Endothelial cell of umbilical vein (primary cell): ENCODE results near the gene TOX2. TPM values are rescaled to one million over a fixed set of nuclear protein-coding genes. Genes with fewer than 3 reads are reported as not detected.

Experiments
- BruUV-seq: library from RNA; stranded (reverse); fragments of 400-500 nt; replicated peaks from 2 replicates; lab custom pipeline; 2021; lab: Mats Ljungman, UMichigan
- CTCF ChIA-PET: fragments of 300-600, 350-600 bp; sonication (Branson Sonifier 250); formaldehyde crosslinking; loops from one replicate; lab custom pipeline; 2021; ENCODE audit warnings: antibody characterized with exemption, inconsistent platforms; lab: Charles Lee
- POLR2A ChIA-PET: fragments of 300-600, 350-600 bp; sonication (Branson Sonifier 250); formaldehyde crosslinking; loops from one replicate; lab custom pipeline; 2021; ENCODE audit warnings: antibody characterized with exemption, inconsistent platforms; lab: Charles Lee
- DNase-seq: peaks from one replicate; pipeline ENCODE4 v3.0.0-alpha.2; 2011; ENCODE audit warnings: low read depth, low spot score
- FAIRE-seq: peaks from 2 replicates; lab custom pipeline; 2011; peaks lifted over from hg19 to GRCh38; lab: Jason Lieb, UNC
- H2AFZ ChIP-seq: 2 replicates; pipeline ENCODE4 v1.6.0; 2012; ENCODE audit warnings: low read depth, low read length, control low read depth, inconsistent platforms
- H3K27ac ChIP-seq: 2 replicates; pipeline ENCODE4 v1.5.1; 2011; ENCODE audit warnings: low read depth, mild to moderate bottlenecking, control low read depth, low read length, moderate library complexity; ENCODE audit not compliant: insufficient read depth
- H3K27me3 ChIP-seq, 2 experiments: 2 replicates each; pipeline versions ENCODE4 v1.6.0 to v1.6.1; 2011; ENCODE audit warnings: low read length in 2 of 2, mixed read lengths in 1 of 2; ENCODE audit not compliant: control insufficient read depth in 2 of 2, insufficient read depth in 2 of 2
- H3K36me3 ChIP-seq, 2 experiments: 2 replicates in 1 of 2; 3 replicates in 1 of 2; pipeline ENCODE4 v1.5.1; 2011; ENCODE audit warnings: low read length in 2 of 2, mild to moderate bottlenecking in 1 of 2, moderate library complexity in 1 of 2; ENCODE audit not compliant: control insufficient read depth in 2 of 2, insufficient read depth in 2 of 2; ENCODE audit errors: extremely low read depth in 1 of 2
- H3K4me1 ChIP-seq: 3 replicates; pipeline ENCODE4 v1.5.1; 2011; ENCODE audit warnings: mild to moderate bottlenecking, low read length; ENCODE audit not compliant: control insufficient read depth, insufficient read depth; ENCODE audit errors: extremely low read depth
- H3K4me2 ChIP-seq: 2 replicates; pipeline ENCODE4 v1.6.1; 2011; ENCODE audit warnings: low read length, control low read depth, mixed read lengths; ENCODE audit not compliant: insufficient read depth
- H3K4me3 ChIP-seq, 3 experiments: fragments of 200-600 bp in 1 of 3; sonication (generic), shearing (Covaris generic) in 1 of 3; replicated peaks in 1 of 3; 2 replicates each; pipeline ENCODE4 v1.5.1; 2011 to 2016; ENCODE audit warnings: control low read depth in 3 of 3, low read length in 3 of 3, mild to moderate bottlenecking in 2 of 3, inconsistent platforms in 1 of 3, low read depth in 1 of 3, moderate library complexity in 1 of 3; ENCODE audit not compliant: insufficient read depth in 1 of 3
- H3K79me2 ChIP-seq: 2 replicates; pipeline ENCODE4 v1.6.0; 2012; ENCODE audit warnings: low read length, inconsistent platforms; ENCODE audit not compliant: control insufficient read depth, insufficient read depth
- H3K9ac ChIP-seq: replicated peaks from 2 replicates; pipeline ENCODE3; 2011; ENCODE audit warnings: low read length, control low read depth; ENCODE audit not compliant: insufficient read depth; ENCODE audit errors: extremely low read depth
- H3K9me1 ChIP-seq: replicated peaks from 3 replicates; pipeline ENCODE4 v1.6.0; 2011; ENCODE audit warnings: mild to moderate bottlenecking, low read length; ENCODE audit not compliant: control insufficient read depth, insufficient read depth; ENCODE audit errors: extremely low read depth
- H3K9me3 ChIP-seq: replicated peaks from 2 replicates; pipeline ENCODE4 v1.5.1; 2012; ENCODE audit warnings: low read length, inconsistent platforms; ENCODE audit not compliant: control insufficient read depth, insufficient read depth
- H4K20me1 ChIP-seq: replicated peaks from 2 replicates; pipeline ENCODE3; 2011; ENCODE audit warnings: mild to moderate bottlenecking, low read length; ENCODE audit not compliant: control insufficient read depth, insufficient read depth; ENCODE audit errors: extremely low read depth
- CTCF ChIP-seq, 2 donors: IDR thresholded peaks; 1 replicate in 1 of 2; 2 replicates in 1 of 2; pipeline ENCODE4 v1.5.1; 2011; ENCODE audit warnings: low read length in 2 of 2, mild to moderate bottlenecking in 2 of 2, moderate library complexity in 2 of 2, control low read depth in 1 of 2, inconsistent platforms in 1 of 2, low read depth in 1 of 2; ENCODE audit not compliant: insufficient read depth in 1 of 2; ENCODE audit errors: extremely low read depth in 1 of 2
- GATA2 ChIP-seq: IDR thresholded peaks from 2 replicates; pipeline ENCODE4 v1.7.0; 2011; ENCODE audit warnings: low read depth, mild to moderate bottlenecking, moderate library complexity, mixed read lengths, low read length; ENCODE audit not compliant: insufficient read length, insufficient read depth
- JUN ChIP-seq: IDR thresholded peaks from 2 replicates; pipeline ENCODE4 v1.6.1; 2011; ENCODE audit warnings: borderline replicate concordance, low read depth; ENCODE audit not compliant: insufficient read length, insufficient read depth
- MAX ChIP-seq: IDR thresholded peaks from 2 replicates; pipeline ENCODE4 v1.6.1; 2011; ENCODE audit not compliant: insufficient read depth, insufficient read length
- MYC ChIP-seq: IDR thresholded peaks from one replicate; pipeline ENCODE4 v1.6.1; 2011; ENCODE audit warnings: mild to moderate bottlenecking, low read depth, low read length
- POLR2A ChIP-seq: IDR thresholded peaks from 2 replicates; pipeline ENCODE4 v1.6.1; 2012; ENCODE audit warnings: low read depth, mild to moderate bottlenecking, control low read depth, low read length
- POLR2AphosphoS5 ChIP-seq: IDR thresholded peaks from 2 replicates; pipeline ENCODE4 v1.6.1; 2012; ENCODE audit warnings: low read depth, mild to moderate bottlenecking, control low read depth, low read length, moderate library complexity; ENCODE audit not compliant: insufficient read depth
- dilution Hi-C: fragments of 300-500 bp; cut with MboI; formaldehyde crosslinking; loops from one replicate; pipeline ENCODE4 v1.15.0; 2019; ENCODE audit warnings: low sequenced_read_pairs; ENCODE audit not compliant: extremely low pct_ligation_motif_present
- intact Hi-C: fragments of 100-400 bp; cut with micrococcal nuclease; formaldehyde crosslinking; loops from one replicate; pipeline ENCODE4 v1.10.0; 2022
- polyA plus RNA-seq, 4 experiments: library from polyadenylated mRNA; depleted of rRNA in 3 of 4; stranded (reverse) in 3 of 4; unstranded in 1 of 4; fragments of >200 nt; gene quantifications; 2 replicates each; pipeline versions ENCODE4 v1.2.1 to v1.2.3, GENCODE V29; 2011 to 2012; ENCODE audit warnings: missing spikeins in 1 of 4
- total RNA-seq: library from RNA; stranded (reverse); gene quantifications from 2 replicates; pipeline ENCODE4 v1.2.3, GENCODE V29; 2021

The TOX2 gene
- total and polyA plus RNA-seq, 2 donors (not counting 3 experiments of a cell fraction or from before 2014, with no cell fraction given), result 7.0 to 18.6 TPM

- FAIRE-seq, result no peak
- DNase-seq, result no peak
Measured at GRCh38 chr20:44095831-44096230, 181.2 kb downstream of the TOX2 start.

More at GRCh38 chr20:44095831-44096230, 181.2 kb downstream of the TOX2 start:
- no peak overlapping the region for H2AFZ ChIP-seq
- ChIA-PET CTCF (interaction anchor here (0.9 to 7.2 kb wide), 5 partner anchors 15 to 647 kb away, joined by 3 to 85 read pairs (median 4); no protein-coding TSS in a partner anchor), POLR2A (no interaction called here)
- H3K36me3 ChIP-seq, result no peaks in the 10 kb centered on the region
- no peaks in the 10 kb centered on the region for H3K79me2 ChIP-seq
- no peaks in the 10 kb centered on the region for H3K4me1 ChIP-seq
- H3K27me3 ChIP-seq, result peaks cover 0 to 7% of the 10 kb centered on the region in 2 experiments
- H3K9me1 ChIP-seq, result no peaks in the 10 kb centered on the region
- H3K27ac ChIP-seq, result no peak overlapping the region
- H3K9ac ChIP-seq, result no peak overlapping the region
- intact Hi-C loops (no loop called here), dilution Hi-C loops (no loop called here)
- H3K4me3 ChIP-seq, result no peak overlapping the region
- TF ChIP-seq POLR2A, result no peak
- no peak for TF ChIP-seq MAX
- no peak for TF ChIP-seq GATA2
- TF ChIP-seq CTCF (IDR thresholded peaks at IDR 0.05; ENCODE audit: extremely low read depth in 1 of 2, insufficient read depth in 1 of 2, low read depth in 1 of 2, low read length in 2 of 2), result no peak
- TF ChIP-seq JUN, result no peak
- no peak for TF ChIP-seq POLR2AphosphoS5
- no peak for TF ChIP-seq MYC
- H3K9me3 ChIP-seq, result no peaks in the 10 kb centered on the region
- BruUV-seq, result no TSS peak
- no peak overlapping the region for H3K4me2 ChIP-seq
- no peaks in the 10 kb centered on the region for H4K20me1 ChIP-seq
